GM19328 (cell line): ENCODE measurements around the gene ARL8A.

Experiments used
- ATAC-seq: cut with Tn5 transposase; IDR thresholded peaks from one replicate; pipeline ENCODE4 v1.9.1; 2021; ENCODE audit warnings: mild to moderate bottlenecking, moderate library complexity; ENCODE audit not compliant: unreplicated experiment

Gene ARL8A

DNA sequence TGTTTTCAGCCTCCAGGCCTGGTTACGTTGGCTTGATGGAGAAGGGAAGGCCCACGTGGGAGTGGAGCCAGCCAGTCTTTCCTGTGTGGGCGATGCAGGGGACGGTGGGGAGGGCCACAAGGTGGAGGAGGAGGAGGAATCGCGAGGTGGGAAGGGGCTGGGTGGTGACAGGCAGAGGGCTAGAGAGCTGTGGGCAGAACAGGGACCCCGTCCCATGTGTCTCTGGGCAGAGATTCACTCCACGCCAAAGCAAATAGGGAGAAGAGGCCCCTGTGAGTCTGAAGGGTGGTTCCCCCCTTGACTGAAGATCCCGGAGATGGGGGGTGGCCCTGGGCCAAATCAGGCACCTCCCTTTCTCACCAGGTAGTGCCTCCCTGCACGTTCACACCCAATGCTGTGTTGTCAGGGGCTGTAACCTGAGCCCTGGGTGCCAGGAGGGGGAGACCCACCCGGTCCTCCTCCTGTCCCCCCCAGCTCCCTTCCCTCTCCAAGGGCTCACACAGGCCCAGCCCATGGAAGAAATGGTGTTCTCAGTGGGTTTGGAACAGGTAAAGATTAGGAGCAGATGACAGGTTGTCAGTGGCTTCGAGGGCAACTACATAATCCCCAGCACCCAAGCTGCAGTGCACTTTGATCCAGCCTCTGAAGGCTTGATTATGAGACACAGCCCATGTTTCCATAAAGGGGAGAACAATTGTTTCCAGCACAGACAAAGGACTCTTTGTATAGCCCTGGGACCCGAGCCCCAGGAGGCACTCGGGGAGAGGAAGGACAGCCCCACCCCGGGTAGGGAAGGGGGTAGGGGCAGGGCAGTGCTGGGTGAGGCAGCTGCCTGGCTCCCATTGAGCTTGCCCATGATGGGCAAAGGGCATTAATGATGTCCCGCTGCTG, 59.5 kb downstream of the ARL8A start:
- no peak for ATAC-seq
